ENCODE data around the gene POC1A. TPM values are rescaled to one million over a fixed set of nuclear protein-coding genes. Genes with fewer than 3 reads are reported as not detected.

The POC1A gene
- total and polyA plus RNA-seq, 10 of the 15 experiments (the other 5 are each of a cell fraction or from before 2014, with no cell fraction given) = 8.5 to 49.8 (median 23.5) TPM

DNA sequence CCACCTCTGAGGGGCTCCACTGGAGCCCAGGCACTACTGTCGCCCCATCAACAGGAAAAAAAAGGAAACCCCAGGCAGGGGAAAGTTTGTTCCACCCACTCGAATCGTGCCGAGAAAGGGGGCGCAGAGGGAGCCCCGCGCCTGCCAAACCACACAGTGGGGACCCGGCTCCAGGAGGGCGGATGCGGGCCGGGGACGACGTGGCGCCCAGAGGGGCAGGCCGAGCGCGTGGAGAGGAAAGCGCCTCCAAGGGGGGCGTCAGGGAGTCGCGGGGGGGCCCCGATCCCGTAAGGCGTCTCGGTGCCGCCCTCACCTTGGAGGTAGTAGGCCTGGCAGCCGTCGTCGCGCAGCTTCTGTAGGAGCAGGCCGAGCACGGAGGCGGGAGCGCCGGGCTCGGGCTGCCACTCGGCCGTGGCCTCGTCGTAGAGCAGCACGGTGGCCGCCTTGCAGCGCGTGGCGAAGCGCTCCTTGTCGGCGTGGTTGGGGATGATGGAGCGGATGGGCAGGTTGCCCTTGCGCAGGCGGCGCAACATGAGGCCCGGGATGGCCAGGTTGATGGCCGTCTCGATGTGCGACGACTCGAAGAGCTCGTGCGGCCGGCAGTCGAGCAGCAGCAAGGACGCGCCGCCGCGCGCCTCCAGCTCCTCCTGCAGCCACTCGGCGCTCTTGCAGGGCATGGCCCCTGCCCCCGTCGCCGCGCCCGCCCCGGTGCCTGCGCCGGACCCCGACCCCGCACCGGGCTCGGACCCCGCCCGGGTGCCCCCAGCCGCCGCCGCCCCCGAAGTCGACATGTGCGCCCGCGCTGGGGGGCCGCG lies 98.5 kb downstream of the POC1A start (continued):
- TF ChIP-seq NR2C2 (IDR thresholded peaks at IDR 0.05; ENCODE audit: borderline replicate concordance, control insufficient read depth, insufficient read length, low read depth) (no peak), SMAD5 (IDR thresholded peaks at IDR 0.05; ENCODE audit: low read depth) (no peak), SIX5 (IDR thresholded peaks at IDR 0.05; ENCODE audit: low read depth, low read length, severe bottlenecking) (no peak), SPI1 (IDR thresholded peaks at IDR 0.05; ENCODE audit: borderline replicate concordance, insufficient read depth, low read depth, low read length) (no peak), MTA3 (IDR thresholded peaks at IDR 0.05; ENCODE audit: borderline replicate concordance, low read length) (no peak), ASH2L (IDR thresholded peaks at IDR 0.05; ENCODE audit: borderline replicate concordance, low read depth) (no peak), PAX8 (IDR thresholded peaks at IDR 0.05) (no peak), YBX1 (IDR thresholded peaks at IDR 0.05) (no peak), STAT3 (IDR thresholded peaks at IDR 0.05; ENCODE audit: low read depth, low read length) (no peak), RCOR1 (conservative IDR thresholded peaks at IDR 0.05; ENCODE audit: low read depth, low read length) (no peak), HDGF (IDR thresholded peaks at IDR 0.05) (no peak; the same call in 1 of the 2 replicates)
- TF ChIP-seq, protein P1, sequence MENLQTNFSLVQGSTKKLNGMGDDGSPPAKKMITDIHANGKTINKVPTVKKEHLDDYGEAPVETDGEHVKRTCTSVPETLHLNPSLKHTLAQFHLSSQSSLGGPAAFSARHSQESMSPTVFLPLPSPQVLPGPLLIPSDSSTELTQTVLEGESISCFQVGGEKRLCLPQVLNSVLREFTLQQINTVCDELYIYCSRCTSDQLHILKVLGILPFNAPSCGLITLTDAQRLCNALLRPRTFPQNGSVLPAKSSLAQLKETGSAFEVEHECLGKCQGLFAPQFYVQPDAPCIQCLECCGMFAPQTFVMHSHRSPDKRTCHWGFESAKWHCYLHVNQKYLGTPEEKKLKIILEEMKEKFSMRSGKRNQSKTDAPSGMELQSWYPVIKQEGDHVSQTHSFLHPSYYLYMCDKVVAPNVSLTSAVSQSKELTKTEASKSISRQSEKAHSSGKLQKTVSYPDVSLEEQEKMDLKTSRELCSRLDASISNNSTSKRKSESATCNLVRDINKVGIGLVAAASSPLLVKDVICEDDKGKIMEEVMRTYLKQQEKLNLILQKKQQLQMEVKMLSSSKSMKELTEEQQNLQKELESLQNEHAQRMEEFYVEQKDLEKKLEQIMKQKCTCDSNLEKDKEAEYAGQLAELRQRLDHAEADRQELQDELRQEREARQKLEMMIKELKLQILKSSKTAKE (IDR thresholded peaks at IDR 0.05; ENCODE audit: low read depth, poor library complexity, severe bottlenecking) = no peak
- TF ChIP-seq, protein P2, sequence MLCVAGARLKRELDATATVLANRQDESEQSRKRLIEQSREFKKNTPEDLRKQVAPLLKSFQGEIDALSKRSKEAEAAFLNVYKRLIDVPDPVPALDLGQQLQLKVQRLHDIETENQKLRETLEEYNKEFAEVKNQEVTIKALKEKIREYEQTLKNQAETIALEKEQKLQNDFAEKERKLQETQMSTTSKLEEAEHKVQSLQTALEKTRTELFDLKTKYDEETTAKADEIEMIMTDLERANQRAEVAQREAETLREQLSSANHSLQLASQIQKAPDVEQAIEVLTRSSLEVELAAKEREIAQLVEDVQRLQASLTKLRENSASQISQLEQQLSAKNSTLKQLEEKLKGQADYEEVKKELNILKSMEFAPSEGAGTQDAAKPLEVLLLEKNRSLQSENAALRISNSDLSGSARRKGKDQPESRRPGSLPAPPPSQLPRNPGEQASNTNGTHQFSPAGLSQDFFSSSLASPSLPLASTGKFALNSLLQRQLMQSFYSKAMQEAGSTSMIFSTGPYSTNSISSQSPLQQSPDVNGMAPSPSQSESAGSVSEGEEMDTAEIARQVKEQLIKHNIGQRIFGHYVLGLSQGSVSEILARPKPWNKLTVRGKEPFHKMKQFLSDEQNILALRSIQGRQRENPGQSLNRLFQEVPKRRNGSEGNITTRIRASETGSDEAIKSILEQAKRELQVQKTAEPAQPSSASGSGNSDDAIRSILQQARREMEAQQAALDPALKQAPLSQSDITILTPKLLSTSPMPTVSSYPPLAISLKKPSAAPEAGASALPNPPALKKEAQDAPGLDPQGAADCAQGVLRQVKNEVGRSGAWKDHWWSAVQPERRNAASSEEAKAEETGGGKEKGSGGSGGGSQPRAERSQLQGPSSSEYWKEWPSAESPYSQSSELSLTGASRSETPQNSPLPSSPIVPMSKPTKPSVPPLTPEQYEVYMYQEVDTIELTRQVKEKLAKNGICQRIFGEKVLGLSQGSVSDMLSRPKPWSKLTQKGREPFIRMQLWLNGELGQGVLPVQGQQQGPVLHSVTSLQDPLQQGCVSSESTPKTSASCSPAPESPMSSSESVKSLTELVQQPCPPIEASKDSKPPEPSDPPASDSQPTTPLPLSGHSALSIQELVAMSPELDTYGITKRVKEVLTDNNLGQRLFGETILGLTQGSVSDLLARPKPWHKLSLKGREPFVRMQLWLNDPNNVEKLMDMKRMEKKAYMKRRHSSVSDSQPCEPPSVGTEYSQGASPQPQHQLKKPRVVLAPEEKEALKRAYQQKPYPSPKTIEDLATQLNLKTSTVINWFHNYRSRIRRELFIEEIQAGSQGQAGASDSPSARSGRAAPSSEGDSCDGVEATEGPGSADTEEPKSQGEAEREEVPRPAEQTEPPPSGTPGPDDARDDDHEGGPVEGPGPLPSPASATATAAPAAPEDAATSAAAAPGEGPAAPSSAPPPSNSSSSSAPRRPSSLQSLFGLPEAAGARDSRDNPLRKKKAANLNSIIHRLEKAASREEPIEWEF (IDR thresholded peaks at IDR 0.05; ENCODE audit: insufficient replicate concordance, low read depth, low read length) = no peak
- TF ChIP-seq, protein P3, sequence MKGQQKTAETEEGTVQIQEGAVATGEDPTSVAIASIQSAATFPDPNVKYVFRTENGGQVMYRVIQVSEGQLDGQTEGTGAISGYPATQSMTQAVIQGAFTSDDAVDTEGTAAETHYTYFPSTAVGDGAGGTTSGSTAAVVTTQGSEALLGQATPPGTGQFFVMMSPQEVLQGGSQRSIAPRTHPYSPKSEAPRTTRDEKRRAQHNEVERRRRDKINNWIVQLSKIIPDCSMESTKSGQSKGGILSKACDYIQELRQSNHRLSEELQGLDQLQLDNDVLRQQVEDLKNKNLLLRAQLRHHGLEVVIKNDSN (IDR thresholded peaks at IDR 0.05; ENCODE audit: borderline replicate concordance, extremely low read length, insufficient read depth, low read depth, low read length) = no peak
- TF ChIP-seq, protein P4, sequence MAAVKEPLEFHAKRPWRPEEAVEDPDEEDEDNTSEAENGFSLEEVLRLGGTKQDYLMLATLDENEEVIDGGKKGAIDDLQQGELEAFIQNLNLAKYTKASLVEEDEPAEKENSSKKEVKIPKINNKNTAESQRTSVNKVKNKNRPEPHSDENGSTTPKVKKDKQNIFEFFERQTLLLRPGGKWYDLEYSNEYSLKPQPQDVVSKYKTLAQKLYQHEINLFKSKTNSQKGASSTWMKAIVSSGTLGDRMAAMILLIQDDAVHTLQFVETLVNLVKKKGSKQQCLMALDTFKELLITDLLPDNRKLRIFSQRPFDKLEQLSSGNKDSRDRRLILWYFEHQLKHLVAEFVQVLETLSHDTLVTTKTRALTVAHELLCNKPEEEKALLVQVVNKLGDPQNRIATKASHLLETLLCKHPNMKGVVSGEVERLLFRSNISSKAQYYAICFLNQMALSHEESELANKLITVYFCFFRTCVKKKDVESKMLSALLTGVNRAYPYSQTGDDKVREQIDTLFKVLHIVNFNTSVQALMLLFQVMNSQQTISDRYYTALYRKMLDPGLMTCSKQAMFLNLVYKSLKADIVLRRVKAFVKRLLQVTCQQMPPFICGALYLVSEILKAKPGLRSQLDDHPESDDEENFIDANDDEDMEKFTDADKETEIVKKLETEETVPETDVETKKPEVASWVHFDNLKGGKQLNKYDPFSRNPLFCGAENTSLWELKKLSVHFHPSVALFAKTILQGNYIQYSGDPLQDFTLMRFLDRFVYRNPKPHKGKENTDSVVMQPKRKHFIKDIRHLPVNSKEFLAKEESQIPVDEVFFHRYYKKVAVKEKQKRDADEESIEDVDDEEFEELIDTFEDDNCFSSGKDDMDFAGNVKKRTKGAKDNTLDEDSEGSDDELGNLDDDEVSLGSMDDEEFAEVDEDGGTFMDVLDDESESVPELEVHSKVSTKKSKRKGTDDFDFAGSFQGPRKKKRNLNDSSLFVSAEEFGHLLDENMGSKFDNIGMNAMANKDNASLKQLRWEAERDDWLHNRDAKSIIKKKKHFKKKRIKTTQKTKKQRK (IDR thresholded peaks at IDR 0.05; ENCODE audit: low read depth, low read length) = no peak
- TF ChIP-seq, protein P5, sequence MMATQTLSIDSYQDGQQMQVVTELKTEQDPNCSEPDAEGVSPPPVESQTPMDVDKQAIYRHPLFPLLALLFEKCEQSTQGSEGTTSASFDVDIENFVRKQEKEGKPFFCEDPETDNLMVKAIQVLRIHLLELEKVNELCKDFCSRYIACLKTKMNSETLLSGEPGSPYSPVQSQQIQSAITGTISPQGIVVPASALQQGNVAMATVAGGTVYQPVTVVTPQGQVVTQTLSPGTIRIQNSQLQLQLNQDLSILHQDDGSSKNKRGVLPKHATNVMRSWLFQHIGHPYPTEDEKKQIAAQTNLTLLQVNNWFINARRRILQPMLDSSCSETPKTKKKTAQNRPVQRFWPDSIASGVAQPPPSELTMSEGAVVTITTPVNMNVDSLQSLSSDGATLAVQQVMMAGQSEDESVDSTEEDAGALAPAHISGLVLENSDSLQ (IDR thresholded peaks at IDR 0.05) = peak; percentile 9; the same call in 1 of the 2 replicates

Measured in GM12878 (cell line).